Neural cell (in vitro differentiated cells): ENCODE measurements around the gene OR14I1.

Source experiments
- CTCF ChIP-seq: fragments of 450-650 bp; IDR thresholded peaks from 2 replicates; pipeline ENCODE4 v1.5.1; 2014; ENCODE audit warnings: antibody characterized with exemption, mild to moderate bottlenecking, moderate library complexity; ENCODE audit not compliant: poor library complexity, severe bottlenecking
- EP300 ChIP-seq: fragments of 450-650 bp; conservative IDR thresholded peaks from 2 replicates; pipeline ENCODE4 v1.6.1; 2014; ENCODE audit warnings: antibody characterized with exemption, mild to moderate bottlenecking, moderate library complexity; ENCODE audit not compliant: poor library complexity, severe bottlenecking
- EZH2 ChIP-seq: fragments of 200-600, 300-800 bp; shearing (Covaris generic), sonication (generic); IDR thresholded peaks from 2 replicates; pipeline ENCODE4 v1.6.1; 2014; ENCODE audit warnings: antibody characterized with exemption, low read length, borderline replicate concordance, mild to moderate bottlenecking; ENCODE audit not compliant: insufficient read depth, poor library complexity, severe bottlenecking
- MXI1 ChIP-seq: fragments of 450-650 bp; conservative IDR thresholded peaks from 2 replicates; pipeline ENCODE4 v1.6.1; 2014; ENCODE audit warnings: antibody characterized with exemption, mild to moderate bottlenecking; ENCODE audit not compliant: poor library complexity, severe bottlenecking
- POLR2AphosphoS5 ChIP-seq: IDR thresholded peaks from 2 replicates; pipeline ENCODE4 v1.6.1; 2012
- RAD21 ChIP-seq: fragments of 450-650 bp; conservative IDR thresholded peaks from 2 replicates; pipeline ENCODE4 v1.6.1; 2014; ENCODE audit warnings: antibody characterized with exemption, mild to moderate bottlenecking, moderate library complexity
- SMC3 ChIP-seq: fragments of 450-650 bp; conservative IDR thresholded peaks from 2 replicates; pipeline ENCODE4 v1.6.1; 2014; ENCODE audit warnings: antibody characterized with exemption, mild to moderate bottlenecking, moderate library complexity; ENCODE audit not compliant: poor library complexity
- TAF1 ChIP-seq: IDR thresholded peaks from 2 replicates; pipeline ENCODE4 v1.6.1; 2012; ENCODE audit warnings: low read depth
- TF ChIP-seq, protein P1 (sequence below): IDR thresholded peaks from 2 replicates; pipeline ENCODE4 v1.6.1; 2012; ENCODE audit warnings: borderline replicate concordance

DNA sequence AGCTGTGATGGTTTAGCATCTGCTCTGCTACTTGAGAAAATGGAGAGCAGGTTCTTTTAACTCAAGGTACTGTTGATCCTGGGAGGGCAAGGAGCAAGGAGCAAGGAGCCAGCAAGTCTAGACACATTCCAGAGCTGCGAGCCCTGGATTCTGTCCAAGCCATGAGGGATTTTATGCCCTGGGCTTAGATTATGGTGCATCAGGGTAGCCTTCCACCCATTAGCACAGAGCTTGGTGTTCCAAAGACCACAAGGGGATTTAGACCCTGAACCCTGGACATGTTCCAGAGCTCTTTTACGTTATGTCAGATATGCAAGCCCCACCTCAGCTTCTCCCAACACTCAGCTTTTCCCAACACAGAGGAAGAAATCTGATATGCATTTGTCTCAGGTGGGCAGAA, 2.0 kb upstream of the OR14I1 start:
- TF ChIP-seq POLR2AphosphoS5 (no peak), CTCF (no peak), MXI1 (no peak), EZH2 (no peak), EP300 (no peak), SMC3 (no peak), RAD21 (no peak), TAF1 (no peak)
- TF ChIP-seq, protein P1, sequence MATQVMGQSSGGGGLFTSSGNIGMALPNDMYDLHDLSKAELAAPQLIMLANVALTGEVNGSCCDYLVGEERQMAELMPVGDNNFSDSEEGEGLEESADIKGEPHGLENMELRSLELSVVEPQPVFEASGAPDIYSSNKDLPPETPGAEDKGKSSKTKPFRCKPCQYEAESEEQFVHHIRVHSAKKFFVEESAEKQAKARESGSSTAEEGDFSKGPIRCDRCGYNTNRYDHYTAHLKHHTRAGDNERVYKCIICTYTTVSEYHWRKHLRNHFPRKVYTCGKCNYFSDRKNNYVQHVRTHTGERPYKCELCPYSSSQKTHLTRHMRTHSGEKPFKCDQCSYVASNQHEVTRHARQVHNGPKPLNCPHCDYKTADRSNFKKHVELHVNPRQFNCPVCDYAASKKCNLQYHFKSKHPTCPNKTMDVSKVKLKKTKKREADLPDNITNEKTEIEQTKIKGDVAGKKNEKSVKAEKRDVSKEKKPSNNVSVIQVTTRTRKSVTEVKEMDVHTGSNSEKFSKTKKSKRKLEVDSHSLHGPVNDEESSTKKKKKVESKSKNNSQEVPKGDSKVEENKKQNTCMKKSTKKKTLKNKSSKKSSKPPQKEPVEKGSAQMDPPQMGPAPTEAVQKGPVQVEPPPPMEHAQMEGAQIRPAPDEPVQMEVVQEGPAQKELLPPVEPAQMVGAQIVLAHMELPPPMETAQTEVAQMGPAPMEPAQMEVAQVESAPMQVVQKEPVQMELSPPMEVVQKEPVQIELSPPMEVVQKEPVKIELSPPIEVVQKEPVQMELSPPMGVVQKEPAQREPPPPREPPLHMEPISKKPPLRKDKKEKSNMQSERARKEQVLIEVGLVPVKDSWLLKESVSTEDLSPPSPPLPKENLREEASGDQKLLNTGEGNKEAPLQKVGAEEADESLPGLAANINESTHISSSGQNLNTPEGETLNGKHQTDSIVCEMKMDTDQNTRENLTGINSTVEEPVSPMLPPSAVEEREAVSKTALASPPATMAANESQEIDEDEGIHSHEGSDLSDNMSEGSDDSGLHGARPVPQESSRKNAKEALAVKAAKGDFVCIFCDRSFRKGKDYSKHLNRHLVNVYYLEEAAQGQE: no peak
